Right kidney (tissue), 1 donor: ENCODE measurements around the gene EIF2B5.
"Not testable (repeated sequence)": the region's sequence is repeated elsewhere in the genome, so short reads cannot be mapped to it uniquely, and the experiment has no call there.

Source experiments
- DNase-seq: peaks from one replicate; pipeline ENCODE4 v3.0.0-alpha.2; 2016

The EIF2B5 gene

GRCh38 chr3:184145111-184145524, 10.0 kb downstream of the EIF2B5 start:
- DNase-seq = peak; percentile 32

- DNase-seq = no peak
Observed at GRCh38 chr3:184145751-184146270, 10.7 kb downstream of the EIF2B5 start.

GRCh38 chr3:184148076-184148475, 12.9 kb downstream of the EIF2B5 start:
- DNase-seq = no peak

GRCh38 chr3:184149123-184149522, 14.0 kb downstream of the EIF2B5 start:
- no peak for DNase-seq

- DNase-seq = not testable (repeated sequence)
Observed at GRCh38 chr3:184149770-184150169, 14.6 kb downstream of the EIF2B5 start.

GRCh38 chr3:184154885-184155643, 19.9 kb downstream of the EIF2B5 start, which contains the start of gene DVL3:
DVL3 (plus strand) TSS chr3:184155377; CDS start chr3:184155636, 259 bp downstream.
- peak; percentile 82 for DNase-seq

GRCh38 chr3:184155644-184156521, 20.7 kb downstream of the EIF2B5 start:
- DNase-seq = peak; percentile 74

GRCh38 chr3:184156522-184156955, 21.4 kb downstream of the EIF2B5 start:
- DNase-seq = peak; percentile 67

- no peak for DNase-seq
Observed at GRCh38 chr3:184157206-184157605, 22.0 kb downstream of the EIF2B5 start.

- DNase-seq = no peak
Observed at GRCh38 chr3:184158404-184158803, 23.2 kb downstream of the EIF2B5 start.

GRCh38 chr3:184160456-184160855, 25.3 kb downstream of the EIF2B5 start:
- DNase-seq = no peak

- not testable (repeated sequence) for DNase-seq
Observed at GRCh38 chr3:184162571-184163070, 27.5 kb downstream of the EIF2B5 start.

- DNase-seq = no peak
Observed at GRCh38 chr3:184164648-184165330, 29.6 kb downstream of the EIF2B5 start.

GRCh38 chr3:184165543-184165942, 30.4 kb downstream of the EIF2B5 start:
- DNase-seq = no peak

GRCh38 chr3:184166671-184167070, 31.5 kb downstream of the EIF2B5 start:
- no peak for DNase-seq

GRCh38 chr3:184167786-184168185, 32.6 kb downstream of the EIF2B5 start:
- DNase-seq = no peak

GRCh38 chr3:184168363-184169120, 33.4 kb downstream of the EIF2B5 start:
- no peak for DNase-seq

- no peak for DNase-seq
Observed at GRCh38 chr3:184169896-184170875, 35.0 kb downstream of the EIF2B5 start.

- DNase-seq = no peak
Observed at GRCh38 chr3:184171562-184171961, 36.4 kb downstream of the EIF2B5 start.
